Progenitor cell of endocrine pancreas (in vitro differentiated cells): ENCODE measurements around the gene DNAH8. TPM values are rescaled to one million over a fixed set of nuclear protein-coding genes. Genes with fewer than 3 reads are reported as not detected.
A peak's percentile ranks its signal among the peaks of the same experiment; 100 is the strongest.

Source experiments
- DNase-seq: peaks from one replicate; pipeline ENCODE4 v3.0.0; 2021; ENCODE audit warnings: low spot score; ENCODE audit not compliant: unreplicated experiment
- H3K27ac Mint-ChIP-seq: 2 replicates; pipeline ENCODE4 v1.8.0; 2021; ENCODE audit warnings: mild to moderate bottlenecking, moderate library complexity, mixed read lengths
- H3K27me3 Mint-ChIP-seq: 2 replicates; pipeline ENCODE4 v1.8.0; 2021; ENCODE audit warnings: mixed read lengths
- H3K36me3 Mint-ChIP-seq: 2 replicates; pipeline ENCODE4 v1.8.0; 2022; ENCODE audit warnings: mixed read lengths; ENCODE audit not compliant: insufficient read depth
- H3K4me1 Mint-ChIP-seq: 2 replicates; pipeline ENCODE4 v1.8.0; 2021; ENCODE audit warnings: low read depth, mixed read lengths
- H3K4me3 Mint-ChIP-seq: 2 replicates; pipeline ENCODE4 v1.8.0; 2021; ENCODE audit warnings: low read depth, mild to moderate bottlenecking, moderate library complexity, mixed read lengths
- H3K9me3 Mint-ChIP-seq: 2 replicates; pipeline ENCODE4 v1.8.0; 2021; ENCODE audit warnings: low read depth, mixed read lengths
- total RNA-seq: library from RNA; stranded (reverse); gene quantifications from 2 replicates; pipeline ENCODE4 v1.2.1, GENCODE V29; 2021
- TF ChIP-seq, protein P1 (sequence below): fragments of 200-600 bp; sonication (generic); IDR thresholded peaks from one replicate; pipeline ENCODE4 v1.5.0; 2021; ENCODE audit warnings: antibody characterized with exemption, mild to moderate bottlenecking; ENCODE audit not compliant: unreplicated experiment

DNAH8 gene
- total RNA-seq, 1 donor from 2014 or later: 0.12 TPM

DNA sequence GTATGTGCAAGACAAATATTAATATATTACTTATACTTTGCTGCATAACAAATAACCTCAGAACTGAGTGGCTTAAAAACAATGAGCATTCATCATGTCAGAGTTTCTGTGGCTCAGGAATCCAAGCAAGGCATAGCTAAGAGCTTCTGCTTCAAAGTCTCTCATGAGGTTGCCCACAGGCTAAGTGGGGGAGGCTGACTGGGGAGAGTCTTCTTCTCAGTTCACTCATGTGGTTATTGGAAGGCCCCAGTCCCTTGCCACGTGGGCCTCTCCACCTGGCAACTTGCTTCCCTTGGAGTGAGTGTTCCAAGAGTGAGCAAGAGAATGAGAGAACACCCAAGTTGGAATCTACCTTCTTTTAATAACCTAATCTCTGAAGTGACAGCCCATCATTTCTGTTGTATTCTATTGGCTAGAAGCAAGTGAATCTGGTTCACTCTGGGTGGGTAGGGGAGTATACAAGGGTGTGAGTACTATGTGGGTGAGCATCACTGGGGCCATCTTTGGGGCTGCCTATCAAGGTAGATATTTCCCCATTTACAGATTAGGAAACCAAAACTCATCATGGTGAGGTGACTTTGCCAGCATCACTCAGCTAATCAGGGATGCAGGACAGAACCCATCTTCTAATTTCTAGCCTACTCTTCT lies 36.0 kb downstream of the DNAH8 start:
- Mint-ChIP-seq H3K4me3 (no peak overlapping the region), H3K27ac (no peak overlapping the region), H3K27me3 (no peaks in the 10 kb centered on the region), H3K9me3 (no peaks in the 10 kb centered on the region), H3K36me3 (no peaks in the 10 kb centered on the region), H3K4me1 (no peaks in the 10 kb centered on the region)
- no peak for DNase-seq
- TF ChIP-seq, protein P1, sequence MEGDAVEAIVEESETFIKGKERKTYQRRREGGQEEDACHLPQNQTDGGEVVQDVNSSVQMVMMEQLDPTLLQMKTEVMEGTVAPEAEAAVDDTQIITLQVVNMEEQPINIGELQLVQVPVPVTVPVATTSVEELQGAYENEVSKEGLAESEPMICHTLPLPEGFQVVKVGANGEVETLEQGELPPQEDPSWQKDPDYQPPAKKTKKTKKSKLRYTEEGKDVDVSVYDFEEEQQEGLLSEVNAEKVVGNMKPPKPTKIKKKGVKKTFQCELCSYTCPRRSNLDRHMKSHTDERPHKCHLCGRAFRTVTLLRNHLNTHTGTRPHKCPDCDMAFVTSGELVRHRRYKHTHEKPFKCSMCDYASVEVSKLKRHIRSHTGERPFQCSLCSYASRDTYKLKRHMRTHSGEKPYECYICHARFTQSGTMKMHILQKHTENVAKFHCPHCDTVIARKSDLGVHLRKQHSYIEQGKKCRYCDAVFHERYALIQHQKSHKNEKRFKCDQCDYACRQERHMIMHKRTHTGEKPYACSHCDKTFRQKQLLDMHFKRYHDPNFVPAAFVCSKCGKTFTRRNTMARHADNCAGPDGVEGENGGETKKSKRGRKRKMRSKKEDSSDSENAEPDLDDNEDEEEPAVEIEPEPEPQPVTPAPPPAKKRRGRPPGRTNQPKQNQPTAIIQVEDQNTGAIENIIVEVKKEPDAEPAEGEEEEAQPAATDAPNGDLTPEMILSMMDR: no peak

DNA sequence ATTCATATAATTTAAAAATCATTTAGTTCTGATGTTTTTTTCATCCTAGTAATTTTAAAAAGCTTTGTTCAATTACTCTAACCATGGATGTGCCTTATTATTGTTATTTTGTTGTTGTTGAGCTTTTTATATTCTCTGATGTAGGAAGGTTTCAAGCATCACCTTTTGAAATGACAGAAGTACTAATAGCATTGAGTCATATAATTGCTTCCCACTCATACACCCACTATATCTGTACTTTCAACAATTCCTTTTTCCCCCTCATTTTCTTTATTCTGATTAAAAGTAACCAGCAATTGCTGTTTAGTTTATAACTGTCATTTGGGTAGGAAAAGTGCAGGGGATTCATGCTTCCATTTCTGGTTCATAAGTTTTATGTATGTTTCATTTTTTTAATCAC lies 38.6 kb downstream of the DNAH8 start:
- TF ChIP-seq, protein P1: no peak
- no peaks in the 10 kb centered on the region for H3K9me3 Mint-ChIP-seq
- H3K27ac Mint-ChIP-seq: no peak overlapping the region
- H3K4me1 Mint-ChIP-seq: no peaks in the 10 kb centered on the region
- no peak for DNase-seq
- no peaks in the 10 kb centered on the region for H3K36me3 Mint-ChIP-seq
- H3K27me3 Mint-ChIP-seq: no peaks in the 10 kb centered on the region
- H3K4me3 Mint-ChIP-seq: no peak overlapping the region

DNA sequence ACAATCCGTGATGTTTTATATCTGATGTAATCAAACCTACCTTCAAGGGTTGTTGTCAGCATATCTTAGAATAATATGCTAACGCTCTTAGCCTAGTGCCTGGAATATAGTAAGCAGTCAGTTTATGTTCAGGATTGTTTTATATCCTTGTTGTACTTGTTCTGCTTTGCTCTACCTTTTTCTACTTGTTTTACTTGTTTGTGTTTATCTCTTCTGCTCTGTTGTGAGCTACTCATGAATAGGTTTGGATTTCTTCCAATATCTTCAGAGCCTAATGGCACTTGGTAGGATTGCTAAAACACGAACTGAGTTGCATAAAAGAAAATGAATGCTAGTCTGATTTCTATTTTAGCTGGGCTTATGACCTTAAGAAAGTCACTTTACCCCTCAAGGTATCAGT lies 40.1 kb downstream of the DNAH8 start:
- H3K4me1 Mint-ChIP-seq: no peaks in the 10 kb centered on the region
- H3K4me3 Mint-ChIP-seq: no peak overlapping the region
- no peaks in the 10 kb centered on the region for H3K9me3 Mint-ChIP-seq
- DNase-seq: no peak
- no peaks in the 10 kb centered on the region for H3K36me3 Mint-ChIP-seq
- peak overlapping the region; percentile 29 for H3K27ac Mint-ChIP-seq
- no peaks in the 10 kb centered on the region for H3K27me3 Mint-ChIP-seq
- TF ChIP-seq, protein P1: no peak

DNA sequence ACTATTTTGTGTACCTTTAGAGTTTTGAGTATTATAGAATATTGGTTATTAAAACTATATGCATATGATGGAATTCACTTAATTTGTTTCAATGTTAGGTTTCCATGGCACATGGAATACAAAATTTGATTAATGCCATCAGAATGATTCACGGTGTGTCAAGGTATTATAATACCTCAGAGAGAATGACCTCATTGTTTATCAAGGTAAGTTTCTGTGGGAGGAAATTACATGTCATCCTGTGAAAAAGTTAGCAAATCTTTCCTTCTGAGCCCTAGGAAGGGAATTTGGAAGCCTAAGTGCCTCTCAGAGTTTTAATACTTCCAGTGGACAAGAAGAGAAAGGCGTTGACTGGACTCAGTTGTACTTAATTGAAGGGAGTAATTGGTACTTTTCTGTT lies 40.8 kb downstream of the DNAH8 start:
- H3K27ac Mint-ChIP-seq: no peak overlapping the region

DNA sequence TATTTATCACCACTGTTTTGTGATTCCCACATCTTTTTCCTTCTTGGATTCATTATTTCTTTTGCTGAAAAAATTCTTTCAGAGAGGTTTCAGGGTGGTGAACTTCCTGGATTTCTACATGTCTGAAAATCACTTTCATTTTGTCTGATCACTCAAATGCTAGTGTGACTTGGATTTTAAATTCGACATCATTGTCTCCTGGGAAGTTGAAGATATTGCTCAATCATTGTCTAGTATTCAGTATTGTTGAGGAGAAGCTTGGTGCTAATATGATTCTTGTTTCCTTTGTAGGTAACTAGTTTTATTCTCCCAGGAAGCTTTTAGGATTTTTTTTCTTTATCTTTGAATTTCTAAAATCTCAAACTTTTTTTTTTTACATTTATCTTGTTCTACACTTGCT lies 45.0 kb downstream of the DNAH8 start:
- H3K27ac Mint-ChIP-seq: no peak overlapping the region

More for the DNA sequence above, 40.8 kb downstream of the DNAH8 start:
- Mint-ChIP-seq H3K4me3 (no peak overlapping the region), H3K36me3 (no peaks in the 10 kb centered on the region), H3K27me3 (no peaks in the 10 kb centered on the region), H3K9me3 (no peaks in the 10 kb centered on the region), H3K4me1 (no peaks in the 10 kb centered on the region)
- TF ChIP-seq, protein P1: no peak
- no peak for DNase-seq

More for the DNA sequence above, 45.0 kb downstream of the DNAH8 start:
- H3K36me3 Mint-ChIP-seq: no peaks in the 10 kb centered on the region
- DNase-seq: no peak
- H3K4me1 Mint-ChIP-seq: no peaks in the 10 kb centered on the region
- no peaks in the 10 kb centered on the region for H3K27me3 Mint-ChIP-seq
- TF ChIP-seq, protein P1: no peak
- no peak overlapping the region for H3K4me3 Mint-ChIP-seq
- H3K9me3 Mint-ChIP-seq: no peaks in the 10 kb centered on the region
